ENCODE results near the gene AKAP17A. TPM values are rescaled to one million over a fixed set of nuclear protein-coding genes. Genes with fewer than 3 reads are reported as not detected.
"Not testable (repeated sequence)": the region's sequence is repeated elsewhere in the genome, so short reads cannot be mapped to it uniquely, and the experiment has no call there.

AKAP17A gene
- total RNA-seq, 4 donors from 2014 or later, result 34.3 to 67.2 (median 37.8) TPM

- intact Hi-C loops (cut with DNase I; ENCODE audit: low total_unique reads), result no loop called here
- no peak for DNase-seq (ENCODE audit: low spot score in 2 of 2)
- WGBS, 2 donors, result 78 to 82% methylated on average over 15 of the region's 15 CpGs
- H3K4me3 ChIP-seq (ENCODE audit: low read depth, poor library complexity, severe bottlenecking), result no peak overlapping the region
- TF ChIP-seq POLR2A (IDR thresholded peaks at IDR 0.05) (no peak), CTCF (IDR thresholded peaks at IDR 0.05) (no peak)
These were observed 18.8 kb downstream of the AKAP17A start for GRCh38 chrX:1610166-1610565.

- 79 to 81% methylated on average over 12 of the region's 12 CpGs for WGBS, 2 donors
- TF ChIP-seq POLR2A (IDR thresholded peaks at IDR 0.05) (no peak), CTCF (IDR thresholded peaks at IDR 0.05) (no peak)
- intact Hi-C loops (cut with DNase I; ENCODE audit: low total_unique reads), result no loop called here
- H3K4me3 ChIP-seq (ENCODE audit: low read depth, poor library complexity, severe bottlenecking), result no peak overlapping the region
- DNase-seq (ENCODE audit: low spot score in 2 of 2), result no peak
These were observed 19.3 kb downstream of the AKAP17A start for GRCh38 chrX:1610736-1611135.

- intact Hi-C loops (cut with DNase I; ENCODE audit: low total_unique reads), result no loop called here
- no peak overlapping the region for H3K4me3 ChIP-seq (ENCODE audit: low read depth, poor library complexity, severe bottlenecking)
- no peak for DNase-seq (ENCODE audit: low spot score in 2 of 2)
- TF ChIP-seq CTCF (IDR thresholded peaks at IDR 0.05) (no peak), POLR2A (IDR thresholded peaks at IDR 0.05) (no peak)
- WGBS, 2 donors, result 82 to 85% methylated on average over 5 of the region's 5 CpGs
These were observed 21.4 kb downstream of the AKAP17A start for GRCh38 chrX:1612641-1613286.

- no peak within 1 kb of the TSS for H3K4me3 ChIP-seq (ENCODE audit: low read depth, poor library complexity, severe bottlenecking)
- WGBS, 2 donors, result 80 to 82% methylated on average over 17 of the region's 17 CpGs
- TF ChIP-seq POLR2A (IDR thresholded peaks at IDR 0.05) (no peak), CTCF (IDR thresholded peaks at IDR 0.05) (no peak)
- DNase-seq (ENCODE audit: low spot score in 2 of 2), result no peak
- intact Hi-C loops (cut with DNase I; ENCODE audit: low total_unique reads), result no loop called here
These were observed 23.5 kb downstream of the AKAP17A start, which contains the start of gene ASMT for GRCh38 chrX:1614927-1615326. TSS of gene ASMT (plus strand) at chrX:1615059. CDS start at chrX:1615200, 141 bp downstream.

- no peak for DNase-seq (ENCODE audit: low spot score in 2 of 2)
- WGBS, 2 donors, result 64 to 67% methylated on average over 4 of the region's 4 CpGs
- TF ChIP-seq POLR2A (IDR thresholded peaks at IDR 0.05), result no peak
- no peak for TF ChIP-seq CTCF (IDR thresholded peaks at IDR 0.05)
- intact Hi-C loops (cut with DNase I; ENCODE audit: low total_unique reads), result no loop called here
- H3K4me3 ChIP-seq (ENCODE audit: low read depth, poor library complexity, severe bottlenecking), result no peak overlapping the region
These were observed 27.3 kb downstream of the AKAP17A start for GRCh38 chrX:1618689-1619088.

GRCh38 chrX:1623691-1624090, 32.3 kb downstream of the AKAP17A start:
- TF ChIP-seq POLR2A (IDR thresholded peaks at IDR 0.05) (no peak), CTCF (IDR thresholded peaks at IDR 0.05) (no peak)
- WGBS, 2 donors, result 77 to 89% methylated on average over 21 of the region's 21 CpGs
- intact Hi-C loops (cut with DNase I; ENCODE audit: low total_unique reads), result no loop called here
- H3K4me3 ChIP-seq (ENCODE audit: low read depth, poor library complexity, severe bottlenecking), result no peak overlapping the region
- no peak for DNase-seq (ENCODE audit: low spot score in 2 of 2)

- DNase-seq (ENCODE audit: low spot score in 2 of 2); intact Hi-C loops (cut with DNase I; ENCODE audit: low total_unique reads); H3K4me3 ChIP-seq (ENCODE audit: low read depth, poor library complexity, severe bottlenecking): not testable (repeated sequence)
- WGBS, 2 donors, result 79 to 81% methylated on average over 11 to 14 of the region's 14 CpGs
These were observed 32.9 kb downstream of the AKAP17A start for GRCh38 chrX:1624158-1624860.

GRCh38 chrX:1624861-1625215, 33.4 kb downstream of the AKAP17A start:
- intact Hi-C loops (cut with DNase I; ENCODE audit: low total_unique reads); H3K4me3 ChIP-seq (ENCODE audit: low read depth, poor library complexity, severe bottlenecking); DNase-seq (ENCODE audit: low spot score in 2 of 2): not testable (repeated sequence)
- 92 to 95% methylated on average over 7 of the region's 7 CpGs for WGBS, 2 donors

All from lower leg skin (tissue), 4 donors.